ENCODE data around the gene ANKIB1.

Gene ANKIB1

GRCh38 chr7:92425311-92425947 lies 179.7 kb downstream of the ANKIB1 start:
- DNase-seq = no peak
- no peaks in the 10 kb centered on the region for H3K9me3 ChIP-seq (ENCODE audit: severe bottlenecking)
- no peak overlapping the region for H3K27ac ChIP-seq
- H3K27me3 ChIP-seq (ENCODE audit: insufficient read depth, low read depth, severe bottlenecking) = no peaks in the 10 kb centered on the region
- H3K4me3 ChIP-seq (ENCODE audit: low read depth, low read length) = no peak overlapping the region
- H3K36me3 ChIP-seq = no peaks in the 10 kb centered on the region
- no peak for TF ChIP-seq CTCF (IDR thresholded peaks at IDR 0.05; ENCODE audit: low read depth, low read length)

GRCh38 chr7:92427193-92427592 lies 181.4 kb downstream of the ANKIB1 start:
- Histone ChIP-seq H3K4me3 (ENCODE audit: low read depth, low read length) (no peak overlapping the region), H3K27ac (no peak overlapping the region), H3K36me3 (no peaks in the 10 kb centered on the region), H3K9me3 (ENCODE audit: severe bottlenecking) (no peaks in the 10 kb centered on the region), H3K27me3 (ENCODE audit: insufficient read depth, low read depth, severe bottlenecking) (no peaks in the 10 kb centered on the region)
- no peak for DNase-seq
- TF ChIP-seq CTCF (IDR thresholded peaks at IDR 0.05; ENCODE audit: low read depth, low read length) = no peak

- Histone ChIP-seq H3K27me3 (ENCODE audit: insufficient read depth, low read depth, severe bottlenecking) (no peaks in the 10 kb centered on the region), H3K4me3 (ENCODE audit: low read depth, low read length) (no peak overlapping the region), H3K36me3 (no peaks in the 10 kb centered on the region), H3K9me3 (ENCODE audit: severe bottlenecking) (no peaks in the 10 kb centered on the region), H3K27ac (no peak overlapping the region)
- no peak for DNase-seq
- TF ChIP-seq CTCF (IDR thresholded peaks at IDR 0.05; ENCODE audit: low read depth, low read length) = no peak
These were observed 186.6 kb downstream of the ANKIB1 start for GRCh38 chr7:92432299-92432946.

- Histone ChIP-seq H3K9me3 (ENCODE audit: severe bottlenecking) (no peaks in the 10 kb centered on the region), H3K27ac (no peak overlapping the region), H3K4me3 (ENCODE audit: low read depth, low read length) (no peak overlapping the region), H3K27me3 (ENCODE audit: insufficient read depth, low read depth, severe bottlenecking) (no peaks in the 10 kb centered on the region), H3K36me3 (no peaks in the 10 kb centered on the region)
- DNase-seq = no peak
- TF ChIP-seq CTCF (IDR thresholded peaks at IDR 0.05; ENCODE audit: low read depth, low read length) = no peak
These were observed 187.2 kb downstream of the ANKIB1 start for GRCh38 chr7:92433019-92433418.

GRCh38 chr7:92435542-92435941 lies 189.8 kb downstream of the ANKIB1 start:
- no peaks in the 10 kb centered on the region for H3K36me3 ChIP-seq
- DNase-seq = no peak
- H3K27ac ChIP-seq = no peak overlapping the region
- H3K9me3 ChIP-seq (ENCODE audit: severe bottlenecking) = no peaks in the 10 kb centered on the region
- TF ChIP-seq CTCF (IDR thresholded peaks at IDR 0.05; ENCODE audit: low read depth, low read length) = no peak
- H3K27me3 ChIP-seq (ENCODE audit: insufficient read depth, low read depth, severe bottlenecking) = no peaks in the 10 kb centered on the region
- H3K4me3 ChIP-seq (ENCODE audit: low read depth, low read length) = no peak overlapping the region

All from WERI-Rb-1 (cell line).